Activated naive CD4-positive, alpha-beta T cell treated with anti-CD3 and anti-CD28 coated beads, Interleukin-2, amount 50 U/mL, for 16 hours (primary cell): Measurements from ENCODE around the gene SLC17A9.
"Not testable (repeated sequence)": the region's sequence is repeated elsewhere in the genome, so short reads cannot be mapped to it uniquely, and the experiment has no call there.

Experiments used
- DNase-seq: peaks from one replicate; pipeline ENCODE4 v3.0.0-alpha.2; 2020

SLC17A9 gene

GRCh38 chr20:62921119-62921687 is 31.3 kb upstream of the SLC17A9 start:
- peak; percentile 65 for DNase-seq

GRCh38 chr20:62922451-62922921 is 30.0 kb upstream of the SLC17A9 start:
- DNase-seq = peak; percentile 34

DNA sequence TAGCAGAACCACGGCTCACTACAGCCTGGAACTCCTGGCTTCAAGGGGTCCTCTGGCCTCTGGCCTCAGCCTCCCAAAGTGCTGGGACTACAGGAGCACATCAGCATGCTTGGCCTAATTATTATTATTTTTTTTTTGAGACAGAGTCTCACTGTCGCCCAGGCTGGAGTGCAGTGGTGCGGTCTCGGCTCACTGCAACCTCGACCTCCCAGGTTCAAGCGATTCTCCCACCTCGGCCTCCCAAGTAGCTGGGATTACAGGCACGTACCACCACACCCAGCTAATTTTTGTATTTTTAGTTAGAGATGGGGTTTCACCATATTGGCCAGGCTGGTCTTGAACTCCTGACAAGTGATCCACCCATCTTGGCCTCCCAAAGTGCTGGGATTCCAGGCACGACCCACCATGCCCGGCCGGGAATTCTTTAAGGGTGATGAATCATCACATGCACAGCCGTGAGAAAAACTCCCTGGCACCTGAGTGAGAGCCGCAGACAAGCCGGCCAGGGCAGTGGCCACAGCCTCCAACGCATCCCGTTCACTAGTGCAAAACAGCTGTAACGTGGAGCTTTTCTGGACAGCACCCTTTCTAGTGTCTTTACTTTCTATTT is 29.3 kb upstream of the SLC17A9 start:
- not testable (repeated sequence) for DNase-seq

DNA sequence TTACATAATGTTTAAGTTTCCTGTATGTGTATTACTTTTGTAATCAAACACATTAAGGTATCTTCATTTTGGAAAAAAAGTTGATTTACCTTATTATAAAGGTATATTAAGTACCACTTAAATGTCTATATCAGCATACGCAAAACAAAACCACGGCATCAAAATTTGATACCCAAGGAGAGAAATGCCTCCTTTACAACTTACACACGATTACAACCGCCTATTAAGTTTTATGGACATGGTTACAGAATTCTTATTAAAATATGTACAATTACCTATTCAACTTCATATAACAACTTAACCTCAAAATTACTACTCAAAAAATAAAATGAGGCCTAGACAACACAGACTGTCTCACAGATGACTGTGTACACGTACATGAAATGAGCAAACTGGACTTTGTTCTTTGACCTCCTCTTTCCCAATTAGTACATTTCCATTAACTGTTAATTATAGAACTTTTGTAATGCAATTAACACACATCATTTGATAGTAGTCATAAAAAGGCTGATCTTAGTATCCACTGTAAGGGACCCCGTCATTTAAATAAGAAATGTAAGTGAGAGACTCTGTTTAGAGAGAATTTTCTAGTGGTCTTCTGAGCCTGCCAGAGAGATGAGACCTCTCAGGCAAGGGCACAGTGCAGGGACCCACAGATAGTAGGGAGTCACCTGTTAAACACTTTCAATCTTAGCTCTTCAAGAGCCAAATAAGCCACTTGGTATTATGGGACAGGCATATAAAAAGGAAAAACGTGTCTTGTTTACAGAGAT is 28.7 kb upstream of the SLC17A9 start:
- no peak for DNase-seq

DNA sequence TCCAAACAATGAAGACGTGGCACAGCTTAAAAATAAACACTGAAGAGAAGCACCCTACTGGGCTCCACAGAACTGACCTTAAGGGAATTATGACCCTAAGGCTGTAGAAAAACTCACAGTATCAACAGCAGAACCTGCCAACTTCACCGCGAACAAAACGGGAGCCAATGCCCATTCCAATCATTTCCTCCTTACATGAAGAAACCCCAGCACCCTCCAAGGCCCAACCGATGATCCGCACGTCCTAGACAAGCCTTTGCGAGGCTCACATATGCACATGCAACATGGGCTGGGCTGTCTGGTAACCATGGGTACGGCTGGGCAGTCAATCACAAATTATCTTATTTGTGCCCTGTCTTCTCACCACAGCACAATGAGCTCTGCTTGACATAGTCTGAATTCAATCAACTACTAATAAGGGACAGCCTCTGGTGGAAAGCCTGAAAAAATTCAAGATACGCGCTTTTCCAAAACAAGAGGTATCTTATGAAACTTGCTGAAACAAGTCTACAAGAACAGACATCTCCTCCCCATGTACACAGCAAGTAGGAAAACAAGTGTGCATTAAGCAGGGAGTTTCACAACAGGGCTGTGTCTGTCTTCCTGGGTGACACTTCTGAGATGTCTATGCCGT is 27.9 kb upstream of the SLC17A9 start:
- DNase-seq = no peak

- no peak for DNase-seq
These were observed 27.5 kb upstream of the SLC17A9 start for GRCh38 chr20:62925076-62925419.

GRCh38 chr20:62925420-62926228 is 26.9 kb upstream of the SLC17A9 start:
- DNase-seq = peak; percentile 45

DNA sequence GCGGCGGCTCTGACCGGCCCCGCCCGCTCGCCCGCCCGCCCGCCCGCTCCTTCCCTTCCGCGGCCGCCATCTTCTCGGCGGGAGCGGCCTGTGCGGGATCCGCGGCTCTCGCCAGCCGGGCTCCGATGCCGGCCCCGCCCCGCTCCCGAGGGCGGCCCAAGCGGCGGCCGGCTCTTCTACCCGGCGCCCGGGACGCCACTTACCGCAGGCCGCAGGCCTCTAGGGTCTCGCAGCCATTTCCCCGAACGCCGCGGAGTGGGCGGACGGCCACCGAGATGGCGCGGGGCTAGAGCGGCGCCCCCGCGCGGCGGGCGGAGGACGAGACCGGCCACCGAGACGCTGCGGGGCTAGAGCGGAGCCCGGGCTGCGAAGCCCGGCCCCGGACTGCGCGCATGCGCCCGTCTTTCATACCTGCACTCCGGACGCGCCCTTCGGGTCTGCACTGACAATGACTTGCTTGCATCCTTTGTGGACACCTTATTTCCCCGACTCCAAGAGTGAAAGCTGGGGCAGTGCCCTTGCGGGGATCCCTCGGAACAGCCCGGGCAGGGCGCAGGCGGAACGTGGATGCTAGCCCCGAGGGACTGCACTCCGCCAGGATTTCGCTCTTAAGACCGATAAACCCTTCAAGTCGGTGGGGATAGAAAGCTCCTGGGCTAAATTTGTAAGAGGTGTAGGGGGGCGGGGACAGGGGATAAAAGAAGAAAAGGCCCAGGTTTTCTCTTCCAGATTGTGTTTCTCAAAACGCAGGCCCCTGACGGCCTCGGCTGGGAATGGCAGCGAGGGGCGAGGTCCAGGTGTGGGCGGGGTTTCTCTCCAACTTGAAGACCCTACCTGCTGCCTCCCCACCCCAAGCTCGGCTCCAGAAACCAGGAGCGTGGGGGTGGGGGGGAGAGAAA is 26.0 kb upstream of the SLC17A9 start, which contains the start of gene DIDO1:
Gene DIDO1 (minus strand): TSS at position 277 of the 899 bp plus-strand sequence.
- peak; percentile 91 for DNase-seq

DNA sequence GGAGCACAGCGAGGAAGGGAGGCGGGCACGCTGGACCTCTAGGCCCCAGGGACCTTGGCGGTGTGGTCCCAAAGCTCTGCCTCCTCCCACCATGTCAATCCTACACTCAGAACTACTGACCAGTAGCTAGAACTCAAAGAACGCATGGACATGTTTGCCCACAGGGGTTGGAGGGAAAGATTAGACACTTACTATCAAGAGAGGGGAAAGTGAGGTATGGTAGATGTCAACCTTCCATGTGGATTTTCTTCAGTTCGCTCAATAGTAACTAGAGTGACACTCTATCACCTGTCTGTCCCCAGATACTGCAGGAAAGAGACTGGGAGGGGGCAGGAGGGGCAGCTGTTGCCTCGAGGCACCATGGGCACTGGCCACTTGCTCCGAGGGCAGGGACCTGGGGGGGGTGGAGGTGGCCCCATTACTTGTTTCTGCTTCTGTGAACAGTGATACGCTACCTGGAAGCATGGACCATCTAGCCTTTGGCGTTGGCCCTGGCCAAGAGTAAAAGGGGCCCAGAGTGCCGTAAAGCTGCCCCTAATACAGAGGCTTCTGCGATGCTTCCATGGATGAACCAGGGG is 25.3 kb upstream of the SLC17A9 start:
- DNase-seq = no peak

DNA sequence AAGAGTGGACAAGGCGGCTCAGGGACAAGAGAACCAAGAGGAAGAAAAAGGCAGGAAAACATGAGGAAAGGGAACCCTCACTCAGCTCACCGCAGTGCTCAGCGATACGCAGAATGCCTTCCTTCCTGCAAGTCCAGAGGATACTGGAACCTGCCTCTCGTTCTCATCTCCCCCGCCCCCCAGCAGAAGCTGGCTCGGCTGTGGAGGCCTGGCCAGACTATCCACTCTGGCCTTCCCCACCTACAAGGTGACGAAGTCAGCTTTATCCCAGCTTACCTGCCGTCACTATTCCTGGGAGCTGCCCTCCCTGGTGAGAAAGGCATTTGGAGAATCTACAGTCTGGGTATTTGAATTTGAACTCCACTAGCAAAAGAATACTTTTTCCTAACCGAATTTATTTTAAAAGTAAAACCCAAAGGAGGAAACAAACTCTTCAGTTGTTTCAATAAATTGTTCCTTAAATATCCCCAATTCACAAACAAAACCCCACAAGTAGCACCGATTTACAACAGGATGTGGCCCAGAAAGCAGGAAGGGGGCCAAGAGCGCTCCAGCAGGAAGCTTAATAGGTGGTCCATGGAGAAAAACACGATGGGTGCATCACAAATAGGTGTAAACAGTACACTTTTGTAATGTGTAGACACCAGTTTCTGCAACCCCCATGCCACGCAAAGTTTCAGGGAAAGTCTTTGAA is 24.1 kb upstream of the SLC17A9 start:
- no peak for DNase-seq

- DNase-seq = peak; percentile 47
These were observed 23.4 kb upstream of the SLC17A9 start for GRCh38 chr20:62929051-62929538.

DNA sequence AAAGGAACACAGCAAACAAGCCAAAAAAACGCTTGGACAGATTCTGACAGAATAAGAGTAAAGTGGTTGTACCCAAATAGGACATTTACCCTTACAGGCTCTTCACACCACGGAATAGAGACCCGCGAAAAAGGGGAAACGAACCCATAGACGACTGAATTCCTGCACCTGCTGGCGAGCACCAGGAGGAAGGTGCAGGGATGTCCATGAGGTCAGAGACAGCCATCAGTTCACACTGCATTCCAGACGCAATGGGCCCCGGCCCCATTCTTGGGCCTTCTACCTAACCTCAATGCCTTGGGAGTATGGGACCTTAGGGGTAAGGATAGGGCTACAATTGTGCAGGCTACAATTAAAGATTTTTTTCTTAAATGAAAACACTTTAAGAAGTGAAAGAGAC is 21.0 kb upstream of the SLC17A9 start:
- no peak for DNase-seq

GRCh38 chr20:62933966-62934365 is 18.5 kb upstream of the SLC17A9 start:
- no peak for DNase-seq

GRCh38 chr20:62935204-62935967 is 17.1 kb upstream of the SLC17A9 start:
- no peak for DNase-seq

DNA sequence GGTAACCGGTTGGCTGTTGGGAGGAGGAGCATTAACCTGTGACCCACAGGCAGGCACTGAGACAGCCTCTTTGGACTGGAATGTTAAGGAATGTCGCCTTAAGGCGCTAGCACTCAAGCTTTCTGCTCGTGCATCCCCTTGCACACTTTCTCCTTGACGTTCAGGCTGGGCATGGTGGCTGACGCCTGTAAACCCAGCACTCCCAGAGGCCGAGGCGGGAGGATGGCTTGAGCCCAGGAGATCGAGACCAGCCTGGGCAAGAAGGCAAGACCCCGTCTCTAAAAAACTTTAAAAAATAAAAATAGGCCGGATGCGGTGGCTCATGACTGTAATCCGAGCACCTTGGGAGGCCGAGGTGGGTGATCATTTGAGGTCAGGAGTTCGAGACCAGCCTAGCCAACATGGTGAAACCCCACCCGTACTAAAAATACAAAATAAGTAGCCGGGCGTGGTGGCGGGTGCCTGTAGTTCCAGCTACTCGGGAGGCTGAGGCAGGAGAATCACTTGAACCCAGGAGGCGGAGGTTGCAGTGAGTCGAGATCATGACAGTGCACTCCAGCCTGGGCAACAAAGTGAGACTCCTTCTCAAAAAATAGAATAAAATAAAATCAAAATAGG is 16.4 kb upstream of the SLC17A9 start:
- DNase-seq = no peak

- DNase-seq = peak; percentile 97
These were observed 15.0 kb upstream of the SLC17A9 start for GRCh38 chr20:62937268-62938104.

DNA sequence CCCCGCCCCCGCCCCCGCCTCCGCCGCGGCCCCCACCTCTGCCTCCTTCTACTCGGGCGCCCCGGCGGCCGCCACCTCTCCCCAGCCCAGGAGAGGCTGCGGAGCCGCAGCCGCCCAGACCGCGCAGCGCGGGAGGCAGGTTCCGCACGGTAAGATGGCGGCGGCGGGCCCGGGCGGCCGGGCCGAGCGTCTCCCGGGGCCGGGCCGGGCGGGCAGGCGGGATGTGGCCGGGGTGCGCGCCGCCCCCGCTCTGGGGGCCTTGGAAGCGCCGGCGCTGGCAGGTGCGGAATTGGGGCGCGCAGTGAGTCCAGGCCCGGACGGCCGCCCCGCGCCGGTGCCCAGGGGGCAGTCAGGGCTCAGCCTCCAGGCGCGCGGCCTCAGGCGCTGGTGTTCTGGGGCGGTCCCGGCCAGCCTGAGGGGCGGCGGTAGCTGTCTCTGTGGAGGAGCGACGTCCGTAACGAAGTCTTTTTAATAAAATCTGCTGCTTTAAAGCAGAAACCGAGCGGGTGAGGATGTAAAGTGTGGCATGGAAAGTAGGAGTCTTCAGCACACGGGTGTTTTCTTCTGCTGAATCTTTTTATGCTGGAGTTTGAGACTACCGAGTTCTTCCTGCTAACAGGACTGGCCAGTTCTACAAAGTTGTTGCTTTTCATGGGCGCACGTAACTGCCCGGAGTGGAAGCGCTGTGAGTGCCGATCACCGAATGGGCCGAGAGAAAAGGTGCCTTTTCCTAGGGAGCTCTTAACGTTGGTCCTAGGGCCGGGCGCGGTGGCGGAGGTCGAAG is 14.2 kb upstream of the SLC17A9 start, which contains the start of gene GID8:
Gene GID8 (plus strand): TSS at position 43 of the 784 bp plus-strand sequence. CDS start 3,356 bp downstream, outside the sequence.
- peak; percentile 56 for DNase-seq
